A673 (cell line): ENCODE measurements around the gene TBX1. TPM values are rescaled to one million over a fixed set of nuclear protein-coding genes. Genes with fewer than 3 reads are reported as not detected.

Experiments used
- BruUV-seq: library from RNA; stranded (reverse); fragments of 400-500 nt; replicated peaks from 2 replicates; lab custom pipeline; 2021; lab: Mats Ljungman, UMichigan
- CTCF ChIA-PET: fragments of 300-600 bp; sonication (Branson Sonifier 250); formaldehyde crosslinking; loops from one replicate; lab custom pipeline; 2022; ENCODE audit warnings: antibody characterized with exemption; lab: Charles Lee
- POLR2A ChIA-PET: fragments of 300-600 bp; sonication (Branson Sonifier 250); formaldehyde crosslinking; loops from one replicate; lab custom pipeline; 2022; ENCODE audit warnings: antibody characterized with exemption; ENCODE audit not compliant: low non-redundant PET; lab: Charles Lee
- DNase-seq: peaks from one replicate; pipeline ENCODE4 v3.0.0-alpha.2; 2015; ENCODE audit warnings: low spot score
- H3K27ac ChIP-seq: fragments of 200-600 bp; sonication (generic); 2 replicates; pipeline ENCODE4 v1.5.1; 2016; ENCODE audit warnings: mixed run types, low read depth, mild to moderate bottlenecking, mixed read lengths, antibody characterized with exemption, low read length; ENCODE audit not compliant: poor library complexity, severe bottlenecking
- H3K27me3 ChIP-seq: fragments of 200-600 bp; sonication (generic); replicated peaks from 2 replicates; pipeline ENCODE4 v1.6.1; 2017; ENCODE audit warnings: mixed run types, low read depth, mild to moderate bottlenecking, mixed read lengths, antibody characterized with exemption, low read length; ENCODE audit not compliant: insufficient read depth, poor library complexity
- H3K36me3 ChIP-seq: fragments of 200-600 bp; sonication (generic); 2 replicates; pipeline ENCODE4 v1.6.1; 2016; ENCODE audit warnings: mixed run types, mild to moderate bottlenecking, mixed read lengths, antibody characterized with exemption, low read length; ENCODE audit not compliant: insufficient read depth, poor library complexity, severe bottlenecking
- H3K4me1 ChIP-seq: fragments of 200-600 bp; sonication (generic); 2 replicates; pipeline ENCODE4 v1.6.1; 2017; ENCODE audit warnings: mixed run types, mild to moderate bottlenecking, mixed read lengths, antibody characterized with exemption, low read length; ENCODE audit not compliant: insufficient read depth, poor library complexity, severe bottlenecking
- H3K4me3 ChIP-seq: fragments of 200-600 bp; sonication (generic); 2 replicates; pipeline ENCODE4 v1.5.1; 2016; ENCODE audit warnings: low read depth, mixed run types, mild to moderate bottlenecking, mixed read lengths, low read length; ENCODE audit not compliant: poor library complexity, severe bottlenecking
- H3K9me3 ChIP-seq: fragments of 200-600 bp; sonication (generic); 2 replicates; pipeline ENCODE4 v1.6.1; 2016; ENCODE audit warnings: mixed run types, low read depth, mild to moderate bottlenecking, mixed read lengths, antibody characterized with exemption, low read length; ENCODE audit not compliant: poor library complexity, severe bottlenecking
- EZH2 ChIP-seq: fragments of 200-600 bp; sonication (generic); IDR thresholded peaks from 2 replicates; pipeline ENCODE4 v1.6.1; 2017; ENCODE audit warnings: borderline replicate concordance, low read depth, mild to moderate bottlenecking, mixed read lengths, antibody characterized with exemption, low read length; ENCODE audit not compliant: poor library complexity, severe bottlenecking
- intact Hi-C: fragments of 100-400 bp; cut with micrococcal nuclease; formaldehyde crosslinking; loops from one replicate; pipeline ENCODE4 v1.10.0; 2022; ENCODE audit not compliant: unreplicated experiment
- total RNA-seq: library from RNA; stranded (reverse); gene quantifications from 2 replicates; pipeline ENCODE4 v1.2.3, GENCODE V29; 2021
- TF ChIP-seq, protein P1 (sequence below): fragments of 300-800, 200-600 bp; sonication (generic); conservative IDR thresholded peaks from 2 replicates; pipeline ENCODE4 v1.5.1; 2017; ENCODE audit warnings: low read depth, mild to moderate bottlenecking, antibody characterized with exemption, low read length, moderate library complexity, mixed read lengths

Gene TBX1
- total RNA-seq, 1 experiment from 2014 or later = 3.6 TPM

DNA sequence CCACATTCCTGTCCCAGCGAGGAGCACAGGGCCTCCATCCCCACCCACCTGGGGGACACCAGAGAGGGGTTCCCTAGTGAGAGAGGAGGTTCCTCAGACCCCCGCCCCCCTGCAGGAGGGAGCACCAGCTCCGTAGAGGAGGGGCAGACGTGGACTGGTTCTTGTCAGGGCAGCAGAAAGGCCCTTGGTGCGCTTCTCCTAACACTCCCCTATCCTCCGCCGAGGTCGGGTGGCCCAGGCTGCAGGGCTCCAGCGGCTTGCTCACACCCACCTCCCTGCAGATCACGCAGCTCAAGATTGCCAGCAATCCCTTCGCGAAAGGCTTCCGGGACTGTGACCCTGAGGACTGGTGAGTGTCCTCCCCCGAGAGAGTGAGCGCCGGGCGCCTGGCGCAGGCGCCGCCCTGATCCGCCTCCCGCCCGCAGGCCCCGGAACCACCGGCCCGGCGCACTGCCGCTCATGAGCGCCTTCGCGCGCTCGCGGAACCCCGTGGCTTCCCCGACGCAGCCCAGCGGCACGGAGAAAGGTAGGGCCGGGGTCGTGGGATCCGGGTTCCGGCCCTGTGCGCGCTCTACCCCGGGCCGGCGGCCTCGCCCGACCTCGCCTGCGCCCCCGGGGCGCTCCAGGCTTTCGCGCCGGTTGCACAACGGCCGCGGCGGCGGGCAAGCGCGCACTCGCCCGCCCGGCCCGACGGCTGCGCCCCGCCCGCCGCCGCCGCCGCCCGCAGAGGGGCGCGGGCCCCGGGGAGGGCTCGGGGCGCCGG, 5.1 kb downstream of the TBX1 start:
- H3K27me3 ChIP-seq = peaks cover 38% of the 10 kb centered on the region
- intact Hi-C loops = no loop called here
- TF ChIP-seq, protein P1, sequence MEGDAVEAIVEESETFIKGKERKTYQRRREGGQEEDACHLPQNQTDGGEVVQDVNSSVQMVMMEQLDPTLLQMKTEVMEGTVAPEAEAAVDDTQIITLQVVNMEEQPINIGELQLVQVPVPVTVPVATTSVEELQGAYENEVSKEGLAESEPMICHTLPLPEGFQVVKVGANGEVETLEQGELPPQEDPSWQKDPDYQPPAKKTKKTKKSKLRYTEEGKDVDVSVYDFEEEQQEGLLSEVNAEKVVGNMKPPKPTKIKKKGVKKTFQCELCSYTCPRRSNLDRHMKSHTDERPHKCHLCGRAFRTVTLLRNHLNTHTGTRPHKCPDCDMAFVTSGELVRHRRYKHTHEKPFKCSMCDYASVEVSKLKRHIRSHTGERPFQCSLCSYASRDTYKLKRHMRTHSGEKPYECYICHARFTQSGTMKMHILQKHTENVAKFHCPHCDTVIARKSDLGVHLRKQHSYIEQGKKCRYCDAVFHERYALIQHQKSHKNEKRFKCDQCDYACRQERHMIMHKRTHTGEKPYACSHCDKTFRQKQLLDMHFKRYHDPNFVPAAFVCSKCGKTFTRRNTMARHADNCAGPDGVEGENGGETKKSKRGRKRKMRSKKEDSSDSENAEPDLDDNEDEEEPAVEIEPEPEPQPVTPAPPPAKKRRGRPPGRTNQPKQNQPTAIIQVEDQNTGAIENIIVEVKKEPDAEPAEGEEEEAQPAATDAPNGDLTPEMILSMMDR = no peak
- TF ChIP-seq EZH2 = no peak
- H3K4me1 ChIP-seq = no peaks in the 10 kb centered on the region
- ChIA-PET POLR2A (no interaction called here), CTCF (no interaction called here)
- H3K4me3 ChIP-seq = no peak overlapping the region
- no peak overlapping the region for H3K27ac ChIP-seq
- no peaks in the 10 kb centered on the region for H3K9me3 ChIP-seq
- no peaks in the 10 kb centered on the region for H3K36me3 ChIP-seq
- DNase-seq = no peak
- no TSS peak for BruUV-seq

DNA sequence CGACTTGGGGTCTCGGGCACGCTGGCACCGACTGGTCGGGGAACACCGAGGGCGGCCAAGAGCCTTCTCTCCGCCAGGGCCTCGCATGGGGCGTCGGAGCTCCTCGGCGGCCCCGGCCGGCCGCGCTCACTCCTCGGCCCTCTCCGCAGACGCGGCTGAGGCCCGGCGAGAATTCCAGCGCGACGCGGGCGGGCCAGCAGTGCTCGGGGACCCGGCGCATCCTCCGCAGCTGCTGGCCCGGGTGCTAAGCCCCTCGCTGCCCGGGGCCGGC, 5.6 kb downstream of the TBX1 start:
- H3K4me1 ChIP-seq = no peaks in the 10 kb centered on the region
- POLR2A ChIA-PET = no interaction called here
- CTCF ChIA-PET = no interaction called here
- peak; percentile 33 for DNase-seq
- BruUV-seq = no TSS peak
- peak overlapping the region; percentile 31 for H3K4me3 ChIP-seq
- peaks cover 38% of the 10 kb centered on the region for H3K27me3 ChIP-seq
- TF ChIP-seq EZH2 = no peak
- TF ChIP-seq, protein P1 = no peak
- no peaks in the 10 kb centered on the region for H3K9me3 ChIP-seq
- no peaks in the 10 kb centered on the region for H3K36me3 ChIP-seq
- no peak overlapping the region for H3K27ac ChIP-seq
- intact Hi-C loops = no loop called here

- Histone ChIP-seq H3K4me3 (peak overlapping the region; percentile 31), H3K4me1 (no peaks in the 10 kb centered on the region)
These were observed 6.2 kb downstream of the TBX1 start for GRCh38 chr22:19766511-19767426.

More at GRCh38 chr22:19766511-19767426, 6.2 kb downstream of the TBX1 start:
- intact Hi-C loops = no loop called here
- peak; percentile 55 for DNase-seq
- no peaks in the 10 kb centered on the region for H3K9me3 ChIP-seq
- H3K36me3 ChIP-seq = no peaks in the 10 kb centered on the region
- ChIA-PET POLR2A (no interaction called here), CTCF (no interaction called here)
- peaks cover 38% of the 10 kb centered on the region for H3K27me3 ChIP-seq
- H3K27ac ChIP-seq = no peak overlapping the region
- no TSS peak for BruUV-seq
- TF ChIP-seq EZH2 = peak; percentile 99
- TF ChIP-seq, protein P1 = peak; percentile 52
